ENCODE data around the gene CRELD2. TPM values are rescaled to one million over a fixed set of nuclear protein-coding genes. Genes with fewer than 3 reads are reported as not detected.

CRELD2 gene
- total and polyA plus RNA-seq, 2 of the 13 experiments (the other 11 are each of a cell fraction or from before 2014, with no cell fraction given): 17.2 to 44.7 TPM

DNA sequence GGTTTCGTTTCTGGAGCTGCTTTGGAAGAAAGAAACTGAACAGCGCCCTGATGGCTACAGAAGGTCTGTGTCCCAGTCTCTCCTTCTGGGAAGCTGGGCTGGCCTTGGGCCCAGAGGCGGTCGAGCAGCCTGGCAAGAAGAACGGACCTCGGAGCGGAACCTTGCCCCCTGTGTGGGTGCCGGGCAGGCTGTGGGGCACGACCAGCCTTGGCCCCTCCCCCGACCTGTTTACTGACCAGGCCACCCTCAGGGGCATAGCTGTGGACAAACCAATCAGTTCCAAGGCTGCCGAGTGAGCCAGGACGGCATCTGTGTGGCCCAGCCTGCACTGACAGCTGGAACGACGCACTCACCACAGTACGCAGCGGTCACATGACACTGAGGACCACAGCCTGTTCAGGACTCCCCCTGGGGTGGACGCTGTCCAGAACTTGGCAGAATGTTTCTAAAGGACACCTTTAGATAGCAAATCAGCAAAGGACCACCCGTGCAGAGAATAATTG, 49.3 kb downstream of the CRELD2 start (continued):
- TF ChIP-seq, protein P1, sequence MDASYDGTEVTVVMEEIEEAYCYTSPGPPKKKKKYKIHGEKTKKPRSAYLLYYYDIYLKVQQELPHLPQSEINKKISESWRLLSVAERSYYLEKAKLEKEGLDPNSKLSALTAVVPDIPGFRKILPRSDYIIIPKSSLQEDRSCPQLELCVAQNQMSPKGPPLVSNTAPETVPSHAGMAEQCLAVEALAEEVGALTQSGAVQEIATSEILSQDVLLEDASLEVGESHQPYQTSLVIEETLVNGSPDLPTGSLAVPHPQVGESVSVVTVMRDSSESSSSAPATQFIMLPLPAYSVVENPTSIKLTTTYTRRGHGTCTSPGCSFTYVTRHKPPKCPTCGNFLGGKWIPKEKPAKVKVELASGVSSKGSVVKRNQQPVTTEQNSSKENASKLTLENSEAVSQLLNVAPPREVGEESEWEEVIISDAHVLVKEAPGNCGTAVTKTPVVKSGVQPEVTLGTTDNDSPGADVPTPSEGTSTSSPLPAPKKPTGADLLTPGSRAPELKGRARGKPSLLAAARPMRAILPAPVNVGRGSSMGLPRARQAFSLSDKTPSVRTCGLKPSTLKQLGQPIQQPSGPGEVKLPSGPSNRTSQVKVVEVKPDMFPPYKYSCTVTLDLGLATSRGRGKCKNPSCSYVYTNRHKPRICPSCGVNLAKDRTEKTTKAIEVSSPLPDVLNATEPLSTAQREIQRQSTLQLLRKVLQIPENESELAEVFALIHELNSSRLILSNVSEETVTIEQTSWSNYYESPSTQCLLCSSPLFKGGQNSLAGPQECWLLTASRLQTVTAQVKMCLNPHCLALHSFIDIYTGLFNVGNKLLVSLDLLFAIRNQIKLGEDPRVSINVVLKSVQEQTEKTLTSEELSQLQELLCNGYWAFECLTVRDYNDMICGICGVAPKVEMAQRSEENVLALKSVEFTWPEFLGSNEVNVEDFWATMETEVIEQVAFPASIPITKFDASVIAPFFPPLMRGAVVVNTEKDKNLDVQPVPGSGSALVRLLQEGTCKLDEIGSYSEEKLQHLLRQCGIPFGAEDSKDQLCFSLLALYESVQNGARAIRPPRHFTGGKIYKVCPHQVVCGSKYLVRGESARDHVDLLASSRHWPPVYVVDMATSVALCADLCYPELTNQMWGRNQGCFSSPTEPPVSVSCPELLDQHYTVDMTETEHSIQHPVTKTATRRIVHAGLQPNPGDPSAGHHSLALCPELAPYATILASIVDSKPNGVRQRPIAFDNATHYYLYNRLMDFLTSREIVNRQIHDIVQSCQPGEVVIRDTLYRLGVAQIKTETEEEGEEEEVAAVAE (CRISPR knock-in tag; IDR thresholded peaks at IDR 0.05; ENCODE audit: borderline replicate concordance): no peak
- TF ChIP-seq U2AF1 (optimal IDR thresholded peaks at IDR 0.05; ENCODE audit: low read depth, low read length) (no peak), HIVEP1 (CRISPR knock-in tag; IDR thresholded peaks at IDR 0.05) (peak; percentile 21; the same call in 1 of the 2 replicates), NBN (conservative IDR thresholded peaks at IDR 0.05) (no peak), HNRNPL (IDR thresholded peaks at IDR 0.05; ENCODE audit: low read depth, low read length) (peak; percentile 97), CREB1 (IDR thresholded peaks at IDR 0.05) (peak; percentile 28; the same call in 1 of the 2 replicates), CREB1 (CRISPR knock-in tag; IDR thresholded peaks at IDR 0.05) (no peak), ZNF816 (CRISPR knock-in tag; IDR thresholded peaks at IDR 0.05; ENCODE audit: borderline replicate concordance) (no peak), FOXC1 (CRISPR knock-in tag; IDR thresholded peaks at IDR 0.05; ENCODE audit: borderline replicate concordance) (no peak), CBX2 (IDR thresholded peaks at IDR 0.05; ENCODE audit: low read depth, low read length) (no peak), CBX2 (CRISPR knock-in tag; IDR thresholded peaks at IDR 0.05; ENCODE audit: low read depth) (no peak), FOXA1 (IDR thresholded peaks at IDR 0.05) (no peak), FOXA1 (CRISPR knock-in tag; IDR thresholded peaks at IDR 0.05) (peak; percentile 81), ZSCAN25 (CRISPR knock-in tag; IDR thresholded peaks at IDR 0.05) (peak; percentile 50; the same call in 1 of the 2 replicates), FOXO1 (CRISPR knock-in tag; IDR thresholded peaks at IDR 0.05) (peak; percentile 76), HMG20B (CRISPR knock-in tag; conservative IDR thresholded peaks at IDR 0.05) (no peak), FOXA3 (CRISPR knock-in tag; IDR thresholded peaks at IDR 0.05) (peak; percentile 57), NONO (IDR thresholded peaks at IDR 0.05) (no peak), NONO (CRISPR knock-in tag; conservative IDR thresholded peaks at IDR 0.05) (0 out of 2 replicates have a peak, but pooled peaks have one; percentile 11)
- TF ChIP-seq, protein P2, sequence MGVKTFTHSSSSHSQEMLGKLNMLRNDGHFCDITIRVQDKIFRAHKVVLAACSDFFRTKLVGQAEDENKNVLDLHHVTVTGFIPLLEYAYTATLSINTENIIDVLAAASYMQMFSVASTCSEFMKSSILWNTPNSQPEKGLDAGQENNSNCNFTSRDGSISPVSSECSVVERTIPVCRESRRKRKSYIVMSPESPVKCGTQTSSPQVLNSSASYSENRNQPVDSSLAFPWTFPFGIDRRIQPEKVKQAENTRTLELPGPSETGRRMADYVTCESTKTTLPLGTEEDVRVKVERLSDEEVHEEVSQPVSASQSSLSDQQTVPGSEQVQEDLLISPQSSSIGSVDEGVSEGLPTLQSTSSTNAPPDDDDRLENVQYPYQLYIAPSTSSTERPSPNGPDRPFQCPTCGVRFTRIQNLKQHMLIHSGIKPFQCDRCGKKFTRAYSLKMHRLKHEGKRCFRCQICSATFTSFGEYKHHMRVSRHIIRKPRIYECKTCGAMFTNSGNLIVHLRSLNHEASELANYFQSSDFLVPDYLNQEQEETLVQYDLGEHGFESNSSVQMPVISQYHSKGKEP (CRISPR knock-in tag; IDR thresholded peaks at IDR 0.05): no peak
- TF ChIP-seq, protein P3, sequence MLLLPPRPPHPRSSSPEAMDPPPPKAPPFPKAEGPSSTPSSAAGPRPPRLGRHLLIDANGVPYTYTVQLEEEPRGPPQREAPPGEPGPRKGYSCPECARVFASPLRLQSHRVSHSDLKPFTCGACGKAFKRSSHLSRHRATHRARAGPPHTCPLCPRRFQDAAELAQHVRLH (CRISPR knock-in tag; IDR thresholded peaks at IDR 0.05; ENCODE audit: borderline replicate concordance, low read depth): no peak
- TF ChIP-seq, protein P4, sequence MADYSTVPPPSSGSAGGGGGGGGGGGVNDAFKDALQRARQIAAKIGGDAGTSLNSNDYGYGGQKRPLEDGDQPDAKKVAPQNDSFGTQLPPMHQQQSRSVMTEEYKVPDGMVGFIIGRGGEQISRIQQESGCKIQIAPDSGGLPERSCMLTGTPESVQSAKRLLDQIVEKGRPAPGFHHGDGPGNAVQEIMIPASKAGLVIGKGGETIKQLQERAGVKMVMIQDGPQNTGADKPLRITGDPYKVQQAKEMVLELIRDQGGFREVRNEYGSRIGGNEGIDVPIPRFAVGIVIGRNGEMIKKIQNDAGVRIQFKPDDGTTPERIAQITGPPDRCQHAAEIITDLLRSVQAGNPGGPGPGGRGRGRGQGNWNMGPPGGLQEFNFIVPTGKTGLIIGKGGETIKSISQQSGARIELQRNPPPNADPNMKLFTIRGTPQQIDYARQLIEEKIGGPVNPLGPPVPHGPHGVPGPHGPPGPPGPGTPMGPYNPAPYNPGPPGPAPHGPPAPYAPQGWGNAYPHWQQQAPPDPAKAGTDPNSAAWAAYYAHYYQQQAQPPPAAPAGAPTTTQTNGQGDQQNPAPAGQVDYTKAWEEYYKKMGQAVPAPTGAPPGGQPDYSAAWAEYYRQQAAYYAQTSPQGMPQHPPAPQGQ (CRISPR knock-in tag; IDR thresholded peaks at IDR 0.05; ENCODE audit: borderline replicate concordance): peak; percentile 59; the same call in 1 of the 2 replicates
- TF ChIP-seq, protein P5, sequence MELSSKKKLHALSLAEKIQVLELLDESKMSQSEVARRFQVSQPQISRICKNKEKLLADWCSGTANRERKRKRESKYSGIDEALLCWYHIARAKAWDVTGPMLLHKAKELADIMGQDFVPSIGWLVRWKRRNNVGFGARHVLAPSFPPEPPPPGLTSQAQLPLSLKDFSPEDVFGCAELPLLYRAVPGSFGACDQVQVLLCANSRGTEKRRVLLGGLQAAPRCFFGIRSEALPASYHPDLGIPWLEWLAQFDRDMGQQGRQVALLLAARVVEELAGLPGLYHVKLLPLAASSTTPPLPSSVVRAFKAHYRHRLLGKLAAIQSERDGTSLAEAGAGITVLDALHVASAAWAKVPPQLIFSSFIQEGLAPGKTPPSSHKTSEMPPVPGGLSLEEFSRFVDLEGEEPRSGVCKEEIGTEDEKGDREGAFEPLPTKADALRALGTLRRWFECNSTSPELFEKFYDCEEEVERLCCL (CRISPR knock-in tag; IDR thresholded peaks at IDR 0.05; ENCODE audit: borderline replicate concordance): no peak

All from HepG2 (cell line).